ENCODE data around the gene CDC16.

CDC16 gene

DNA sequence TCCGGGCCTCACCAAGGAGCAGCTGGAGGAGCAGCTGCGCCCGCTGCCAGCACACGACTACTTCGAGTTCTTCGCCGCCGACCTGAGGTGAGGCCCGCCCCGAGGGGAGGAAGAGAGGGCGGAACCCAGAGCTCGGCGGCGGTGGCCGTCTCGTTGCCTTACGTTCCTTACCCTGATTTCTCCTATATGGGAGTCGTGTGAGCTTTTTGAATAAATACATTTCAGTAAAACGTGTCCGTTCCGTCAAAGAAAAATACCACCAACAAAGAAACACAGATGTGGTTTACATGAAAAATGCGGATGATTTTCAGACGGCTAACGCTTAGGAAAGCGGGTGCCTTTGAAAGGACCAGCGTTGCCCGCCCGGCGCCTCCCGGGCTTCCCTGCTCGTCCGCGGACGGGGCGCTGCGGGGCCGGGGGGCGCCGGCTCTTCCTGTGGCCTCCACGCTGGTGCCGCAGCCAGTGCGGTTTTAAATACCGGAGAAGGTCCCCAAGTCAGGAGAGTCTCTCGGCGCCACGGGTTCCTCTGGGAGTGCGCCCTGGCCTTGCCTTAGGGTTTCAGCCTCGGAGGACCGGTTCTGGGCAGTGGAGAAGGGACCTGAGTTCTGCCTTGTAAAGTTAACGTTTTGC is 47.5 kb downstream of the CDC16 start (continued):
- TF ChIP-seq, protein P1, sequence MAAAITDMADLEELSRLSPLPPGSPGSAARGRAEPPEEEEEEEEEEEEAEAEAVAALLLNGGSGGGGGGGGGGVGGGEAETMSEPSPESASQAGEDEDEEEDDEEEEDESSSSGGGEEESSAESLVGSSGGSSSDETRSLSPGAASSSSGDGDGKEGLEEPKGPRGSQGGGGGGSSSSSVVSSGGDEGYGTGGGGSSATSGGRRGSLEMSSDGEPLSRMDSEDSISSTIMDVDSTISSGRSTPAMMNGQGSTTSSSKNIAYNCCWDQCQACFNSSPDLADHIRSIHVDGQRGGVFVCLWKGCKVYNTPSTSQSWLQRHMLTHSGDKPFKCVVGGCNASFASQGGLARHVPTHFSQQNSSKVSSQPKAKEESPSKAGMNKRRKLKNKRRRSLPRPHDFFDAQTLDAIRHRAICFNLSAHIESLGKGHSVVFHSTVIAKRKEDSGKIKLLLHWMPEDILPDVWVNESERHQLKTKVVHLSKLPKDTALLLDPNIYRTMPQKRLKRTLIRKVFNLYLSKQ (tag by site-specific recombination; IDR thresholded peaks at IDR 0.05; ENCODE audit: borderline replicate concordance): no peak
- TF ChIP-seq PRDM1 (tag by site-specific recombination; IDR thresholded peaks at IDR 0.05) (no peak), ZNF133 (tag by site-specific recombination; IDR thresholded peaks at IDR 0.05) (no peak)
- TF ChIP-seq, protein P2, sequence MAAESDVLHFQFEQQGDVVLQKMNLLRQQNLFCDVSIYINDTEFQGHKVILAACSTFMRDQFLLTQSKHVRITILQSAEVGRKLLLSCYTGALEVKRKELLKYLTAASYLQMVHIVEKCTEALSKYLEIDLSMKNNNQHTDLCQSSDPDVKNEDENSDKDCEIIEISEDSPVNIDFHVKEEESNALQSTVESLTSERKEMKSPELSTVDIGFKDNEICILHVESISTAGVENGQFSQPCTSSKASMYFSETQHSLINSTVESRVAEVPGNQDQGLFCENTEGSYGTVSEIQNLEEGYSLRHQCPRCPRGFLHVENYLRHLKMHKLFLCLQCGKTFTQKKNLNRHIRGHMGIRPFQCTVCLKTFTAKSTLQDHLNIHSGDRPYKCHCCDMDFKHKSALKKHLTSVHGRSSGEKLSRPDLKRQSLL (tag by site-specific recombination; IDR thresholded peaks at IDR 0.05): no peak
- TF ChIP-seq, protein P3, sequence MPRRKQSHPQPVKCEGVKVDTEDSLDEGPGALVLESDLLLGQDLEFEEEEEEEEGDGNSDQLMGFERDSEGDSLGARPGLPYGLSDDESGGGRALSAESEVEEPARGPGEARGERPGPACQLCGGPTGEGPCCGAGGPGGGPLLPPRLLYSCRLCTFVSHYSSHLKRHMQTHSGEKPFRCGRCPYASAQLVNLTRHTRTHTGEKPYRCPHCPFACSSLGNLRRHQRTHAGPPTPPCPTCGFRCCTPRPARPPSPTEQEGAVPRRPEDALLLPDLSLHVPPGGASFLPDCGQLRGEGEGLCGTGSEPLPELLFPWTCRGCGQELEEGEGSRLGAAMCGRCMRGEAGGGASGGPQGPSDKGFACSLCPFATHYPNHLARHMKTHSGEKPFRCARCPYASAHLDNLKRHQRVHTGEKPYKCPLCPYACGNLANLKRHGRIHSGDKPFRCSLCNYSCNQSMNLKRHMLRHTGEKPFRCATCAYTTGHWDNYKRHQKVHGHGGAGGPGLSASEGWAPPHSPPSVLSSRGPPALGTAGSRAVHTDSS (tag by site-specific recombination; IDR thresholded peaks at IDR 0.05): no peak

DNA sequence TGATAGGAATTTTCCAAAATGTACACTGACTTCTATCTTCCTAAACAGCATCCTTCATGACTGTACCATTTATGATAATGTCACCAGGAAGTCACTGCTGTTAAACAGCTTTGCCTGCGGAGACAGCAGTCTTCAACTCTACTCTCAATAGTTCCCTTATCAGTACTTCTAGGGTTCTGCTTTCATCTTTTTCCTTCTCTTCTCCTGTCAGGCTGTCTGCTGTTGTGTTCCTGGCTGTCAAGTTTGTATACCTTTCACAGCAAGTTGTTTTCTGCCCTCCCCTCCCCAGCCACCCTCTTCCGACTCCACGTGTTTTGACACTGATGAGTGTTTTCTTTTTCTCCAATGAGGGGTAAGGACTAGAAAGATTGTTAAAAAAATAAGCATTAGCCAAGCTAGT is 48.9 kb downstream of the CDC16 start:
- H3K4me3 ChIP-seq (ENCODE audit: low read depth, low read length): no peak overlapping the region
- no peaks in the 10 kb centered on the region for H3K4me1 ChIP-seq (ENCODE audit: control insufficient read depth, insufficient read depth, low read length)
- POLR2A ChIA-PET: no interaction called here
- H3K27ac ChIP-seq (ENCODE audit: extremely low read depth, low read depth, low read length): no peak overlapping the region
- H3K9me3 ChIP-seq (ENCODE audit: control insufficient read depth, insufficient read depth, low read depth, low read length): no peaks in the 10 kb centered on the region
- H3K36me3 ChIP-seq (ENCODE audit: control insufficient read depth in 2 of 2, insufficient read depth in 1 of 2, low read length in 2 of 2): peaks cover 10 to 38% of the 10 kb centered on the region in 2 experiments; a peak in 2 of 3 replicates
- CTCF ChIA-PET: no interaction called here
- TF ChIP-seq ZIC2 (tag by site-specific recombination; IDR thresholded peaks at IDR 0.05) (peak; percentile 34; the same call in 1 of the 2 replicates), ZNF146 (tag by site-specific recombination; IDR thresholded peaks at IDR 0.05) (no peak), PRDM1 (tag by site-specific recombination; IDR thresholded peaks at IDR 0.05) (peak; percentile 79)

DNA sequence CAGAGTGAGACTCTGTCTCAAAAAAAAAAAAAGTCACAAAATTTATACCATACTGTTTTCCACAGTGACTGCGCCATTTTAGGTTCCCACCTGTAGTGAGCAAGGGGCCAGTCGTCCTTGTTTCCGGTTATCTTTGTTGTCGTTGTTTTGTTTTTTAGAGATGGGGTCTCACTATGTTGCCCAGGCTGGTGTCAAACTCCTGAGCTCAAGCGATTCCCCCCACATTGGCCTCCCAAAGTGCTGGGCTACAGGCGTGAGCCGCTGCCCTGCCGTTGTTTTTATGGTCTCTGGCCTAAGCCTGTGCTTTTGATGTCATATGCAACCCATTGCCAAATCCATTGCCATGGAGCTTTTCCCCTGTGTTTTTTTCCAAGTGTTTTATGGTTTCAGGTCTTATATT is 50.0 kb downstream of the CDC16 start:
- CTCF ChIA-PET: interaction anchor here (0.6 kb wide), 1 partner anchor 255 kb away, joined by 4 read pairs; no protein-coding TSS in a partner anchor

DNA sequence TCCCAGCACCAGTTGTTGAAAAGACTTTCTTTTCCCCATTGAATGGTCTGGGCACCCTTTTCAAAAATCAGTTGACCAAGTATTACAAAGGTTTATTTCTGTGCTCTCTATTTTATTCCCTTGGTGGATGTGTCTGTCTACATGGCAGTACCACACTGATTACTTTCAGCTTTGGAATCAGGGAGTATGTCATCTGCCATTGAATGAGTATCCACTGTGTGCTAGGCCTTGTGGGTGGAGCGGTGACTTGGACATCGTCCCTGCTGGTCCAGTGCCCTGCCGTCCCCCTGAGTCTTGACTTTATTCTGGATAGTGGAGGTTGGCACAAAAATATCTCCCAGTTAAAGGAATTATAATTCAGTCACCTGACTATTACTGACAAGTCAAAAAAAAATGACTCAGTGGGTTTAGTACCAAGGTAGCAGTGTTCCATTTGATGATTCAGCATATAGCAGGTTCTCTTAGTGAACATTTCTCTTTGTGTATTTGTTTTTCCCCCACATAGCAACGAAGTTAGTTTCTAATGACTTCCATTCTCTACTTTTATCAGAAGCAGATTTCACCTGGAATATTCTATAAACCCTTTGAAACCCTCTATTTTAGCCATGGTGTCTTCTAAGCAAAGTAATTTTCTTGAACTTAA is 50.6 kb downstream of the CDC16 start:
- ChIA-PET POLR2A (no interaction called here), CTCF (interaction anchor here (0.6 kb wide), 1 partner anchor 256 kb away, joined by 4 read pairs; no protein-coding TSS in a partner anchor)
- TF ChIP-seq, protein P4, sequence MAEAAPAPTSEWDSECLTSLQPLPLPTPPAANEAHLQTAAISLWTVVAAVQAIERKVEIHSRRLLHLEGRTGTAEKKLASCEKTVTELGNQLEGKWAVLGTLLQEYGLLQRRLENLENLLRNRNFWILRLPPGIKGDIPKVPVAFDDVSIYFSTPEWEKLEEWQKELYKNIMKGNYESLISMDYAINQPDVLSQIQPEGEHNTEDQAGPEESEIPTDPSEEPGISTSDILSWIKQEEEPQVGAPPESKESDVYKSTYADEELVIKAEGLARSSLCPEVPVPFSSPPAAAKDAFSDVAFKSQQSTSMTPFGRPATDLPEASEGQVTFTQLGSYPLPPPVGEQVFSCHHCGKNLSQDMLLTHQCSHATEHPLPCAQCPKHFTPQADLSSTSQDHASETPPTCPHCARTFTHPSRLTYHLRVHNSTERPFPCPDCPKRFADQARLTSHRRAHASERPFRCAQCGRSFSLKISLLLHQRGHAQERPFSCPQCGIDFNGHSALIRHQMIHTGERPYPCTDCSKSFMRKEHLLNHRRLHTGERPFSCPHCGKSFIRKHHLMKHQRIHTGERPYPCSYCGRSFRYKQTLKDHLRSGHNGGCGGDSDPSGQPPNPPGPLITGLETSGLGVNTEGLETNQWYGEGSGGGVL (tag by site-specific recombination; IDR thresholded peaks at IDR 0.05): no peak
- no peak for TF ChIP-seq ZNF157 (tag by site-specific recombination; IDR thresholded peaks at IDR 0.05)
- Histone ChIP-seq H3K4me1 (ENCODE audit: control insufficient read depth, insufficient read depth, low read length) (no peaks in the 10 kb centered on the region), H3K4me3 (ENCODE audit: low read depth, low read length) (no peak overlapping the region), H3K9me3 (ENCODE audit: control insufficient read depth, insufficient read depth, low read depth, low read length) (no peaks in the 10 kb centered on the region), H3K36me3 (ENCODE audit: control insufficient read depth in 2 of 2, insufficient read depth in 1 of 2, low read length in 2 of 2) (peaks cover 10 to 48% of the 10 kb centered on the region in 2 experiments; a peak in 2 of 3 replicates), H3K27ac (ENCODE audit: extremely low read depth, low read depth, low read length) (no peak overlapping the region)

More for the DNA sequence above, 50.0 kb downstream of the CDC16 start:
- peaks cover 10 to 42% of the 10 kb centered on the region in 2 experiments; a peak in 2 of 3 replicates for H3K36me3 ChIP-seq (ENCODE audit: control insufficient read depth in 2 of 2, insufficient read depth in 1 of 2, low read length in 2 of 2)
- no peaks in the 10 kb centered on the region for H3K9me3 ChIP-seq (ENCODE audit: control insufficient read depth, insufficient read depth, low read depth, low read length)
- H3K4me1 ChIP-seq (ENCODE audit: control insufficient read depth, insufficient read depth, low read length): no peaks in the 10 kb centered on the region
- TF ChIP-seq PRDM1 (tag by site-specific recombination; IDR thresholded peaks at IDR 0.05): no peak
- TF ChIP-seq, protein P5, sequence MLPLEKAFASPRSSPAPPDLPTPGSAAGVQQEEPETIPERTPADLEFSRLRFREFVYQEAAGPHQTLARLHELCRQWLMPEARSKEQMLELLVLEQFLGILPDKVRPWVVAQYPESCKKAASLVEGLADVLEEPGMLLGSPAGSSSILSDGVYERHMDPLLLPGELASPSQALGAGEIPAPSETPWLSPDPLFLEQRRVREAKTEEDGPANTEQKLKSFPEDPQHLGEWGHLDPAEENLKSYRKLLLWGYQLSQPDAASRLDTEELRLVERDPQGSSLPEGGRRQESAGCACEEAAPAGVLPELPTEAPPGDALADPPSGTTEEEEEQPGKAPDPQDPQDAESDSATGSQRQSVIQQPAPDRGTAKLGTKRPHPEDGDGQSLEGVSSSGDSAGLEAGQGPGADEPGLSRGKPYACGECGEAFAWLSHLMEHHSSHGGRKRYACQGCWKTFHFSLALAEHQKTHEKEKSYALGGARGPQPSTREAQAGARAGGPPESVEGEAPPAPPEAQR (tag by site-specific recombination; IDR thresholded peaks at IDR 0.05): no peak
- peak; percentile 92 for TF ChIP-seq ZNF121 (tag by site-specific recombination; IDR thresholded peaks at IDR 0.05)
- peak; percentile 36; the same call in 1 of the 2 replicates for TF ChIP-seq MZF1 (tag by site-specific recombination; IDR thresholded peaks at IDR 0.05; ENCODE audit: borderline replicate concordance)
- POLR2A ChIA-PET: no interaction called here
- H3K27ac ChIP-seq (ENCODE audit: extremely low read depth, low read depth, low read length): no peak overlapping the region
- H3K4me3 ChIP-seq (ENCODE audit: low read depth, low read length): no peak overlapping the region
